ENCODE measurements around the gene PDCD1. TPM values are rescaled to one million over a fixed set of nuclear protein-coding genes. Genes with fewer than 3 reads are reported as not detected.

Gene PDCD1
- total and polyA plus RNA-seq, 10 of the 15 experiments (the other 5 are each of a cell fraction or from before 2014, with no cell fraction given): 0.62 to 6.4 (median 2.9) TPM; not detected in 2

DNA sequence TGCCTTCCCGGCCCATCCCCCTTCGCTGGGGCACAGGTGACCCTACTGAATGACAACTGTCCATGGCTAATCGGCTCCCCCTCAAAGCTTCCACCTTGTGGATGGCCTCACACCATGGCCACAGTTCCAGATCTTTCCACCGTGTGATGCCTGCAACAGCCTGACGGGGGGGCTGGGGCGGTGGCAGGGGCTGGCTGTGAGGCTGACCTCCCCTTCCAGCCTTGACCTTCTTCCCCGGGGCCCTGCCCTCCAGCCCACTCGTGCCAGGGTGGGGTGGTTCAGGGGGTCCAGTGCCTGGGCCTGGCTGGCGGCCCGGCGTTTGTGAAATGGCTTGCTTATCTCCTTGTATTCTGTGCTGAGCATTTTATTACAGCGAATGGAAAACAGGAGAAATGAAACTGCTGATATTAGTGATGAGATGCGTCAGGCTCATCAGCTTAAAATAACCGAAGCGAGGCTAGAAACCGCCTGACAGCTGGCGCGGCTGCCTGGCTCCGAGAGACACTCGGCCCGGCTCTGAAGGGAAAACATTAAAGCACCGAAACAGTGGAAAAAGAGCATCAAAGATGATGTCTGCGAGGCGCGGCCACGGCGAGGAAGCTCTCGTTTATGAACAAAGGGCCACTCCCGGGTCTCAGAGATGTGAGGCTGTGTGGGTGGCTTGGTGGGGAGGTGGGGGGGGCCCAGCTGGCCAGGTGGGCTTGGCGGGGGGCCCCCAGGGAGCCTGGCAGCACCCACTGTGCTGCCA lies 916 bp upstream of the PDCD1 start (continued):
- TF ChIP-seq, protein P1, sequence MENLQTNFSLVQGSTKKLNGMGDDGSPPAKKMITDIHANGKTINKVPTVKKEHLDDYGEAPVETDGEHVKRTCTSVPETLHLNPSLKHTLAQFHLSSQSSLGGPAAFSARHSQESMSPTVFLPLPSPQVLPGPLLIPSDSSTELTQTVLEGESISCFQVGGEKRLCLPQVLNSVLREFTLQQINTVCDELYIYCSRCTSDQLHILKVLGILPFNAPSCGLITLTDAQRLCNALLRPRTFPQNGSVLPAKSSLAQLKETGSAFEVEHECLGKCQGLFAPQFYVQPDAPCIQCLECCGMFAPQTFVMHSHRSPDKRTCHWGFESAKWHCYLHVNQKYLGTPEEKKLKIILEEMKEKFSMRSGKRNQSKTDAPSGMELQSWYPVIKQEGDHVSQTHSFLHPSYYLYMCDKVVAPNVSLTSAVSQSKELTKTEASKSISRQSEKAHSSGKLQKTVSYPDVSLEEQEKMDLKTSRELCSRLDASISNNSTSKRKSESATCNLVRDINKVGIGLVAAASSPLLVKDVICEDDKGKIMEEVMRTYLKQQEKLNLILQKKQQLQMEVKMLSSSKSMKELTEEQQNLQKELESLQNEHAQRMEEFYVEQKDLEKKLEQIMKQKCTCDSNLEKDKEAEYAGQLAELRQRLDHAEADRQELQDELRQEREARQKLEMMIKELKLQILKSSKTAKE (IDR thresholded peaks at IDR 0.05; ENCODE audit: low read depth, poor library complexity, severe bottlenecking): peak; percentile 76
- TF ChIP-seq YY1 (IDR thresholded peaks at IDR 0.05; ENCODE audit: low read depth, low read length) (peak; percentile 52; the same call in 1 of the 2 replicates), FOS (IDR thresholded peaks at IDR 0.05; ENCODE audit: borderline replicate concordance, extremely low read depth, insufficient read length) (no peak), CBX3 (IDR thresholded peaks at IDR 0.05; ENCODE audit: borderline replicate concordance, low read depth) (no peak), SUZ12 (IDR thresholded peaks at IDR 0.05; ENCODE audit: unreplicated experiment) (no peak), IRF4 (IDR thresholded peaks at IDR 0.05; ENCODE audit: low read depth, low read length) (peak; percentile 80; the same call in 1 of the 2 replicates), MYC (IDR thresholded peaks at IDR 0.05; ENCODE audit: insufficient read depth, insufficient read length, insufficient replicate concordance, low read length, severe bottlenecking) (no peak), SMAD1 (IDR thresholded peaks at IDR 0.05; ENCODE audit: low read depth, partially characterized antibody) (peak; percentile 24), ZNF217 (IDR thresholded peaks at IDR 0.05) (no peak; the same call in 1 of the 2 replicates)
- TF ChIP-seq, protein P2, sequence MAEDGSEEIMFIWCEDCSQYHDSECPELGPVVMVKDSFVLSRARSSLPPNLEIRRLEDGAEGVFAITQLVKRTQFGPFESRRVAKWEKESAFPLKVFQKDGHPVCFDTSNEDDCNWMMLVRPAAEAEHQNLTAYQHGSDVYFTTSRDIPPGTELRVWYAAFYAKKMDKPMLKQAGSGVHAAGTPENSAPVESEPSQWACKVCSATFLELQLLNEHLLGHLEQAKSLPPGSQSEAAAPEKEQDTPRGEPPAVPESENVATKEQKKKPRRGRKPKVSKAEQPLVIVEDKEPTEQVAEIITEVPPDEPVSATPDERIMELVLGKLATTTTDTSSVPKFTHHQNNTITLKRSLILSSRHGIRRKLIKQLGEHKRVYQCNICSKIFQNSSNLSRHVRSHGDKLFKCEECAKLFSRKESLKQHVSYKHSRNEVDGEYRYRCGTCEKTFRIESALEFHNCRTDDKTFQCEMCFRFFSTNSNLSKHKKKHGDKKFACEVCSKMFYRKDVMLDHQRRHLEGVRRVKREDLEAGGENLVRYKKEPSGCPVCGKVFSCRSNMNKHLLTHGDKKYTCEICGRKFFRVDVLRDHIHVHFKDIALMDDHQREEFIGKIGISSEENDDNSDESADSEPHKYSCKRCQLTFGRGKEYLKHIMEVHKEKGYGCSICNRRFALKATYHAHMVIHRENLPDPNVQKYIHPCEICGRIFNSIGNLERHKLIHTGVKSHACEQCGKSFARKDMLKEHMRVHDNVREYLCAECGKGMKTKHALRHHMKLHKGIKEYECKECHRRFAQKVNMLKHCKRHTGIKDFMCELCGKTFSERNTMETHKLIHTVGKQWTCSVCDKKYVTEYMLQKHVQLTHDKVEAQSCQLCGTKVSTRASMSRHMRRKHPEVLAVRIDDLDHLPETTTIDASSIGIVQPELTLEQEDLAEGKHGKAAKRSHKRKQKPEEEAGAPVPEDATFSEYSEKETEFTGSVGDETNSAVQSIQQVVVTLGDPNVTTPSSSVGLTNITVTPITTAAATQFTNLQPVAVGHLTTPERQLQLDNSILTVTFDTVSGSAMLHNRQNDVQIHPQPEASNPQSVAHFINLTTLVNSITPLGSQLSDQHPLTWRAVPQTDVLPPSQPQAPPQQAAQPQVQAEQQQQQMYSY (CRISPR knock-in tag; IDR thresholded peaks at IDR 0.05): no peak
- TF ChIP-seq, protein P3, sequence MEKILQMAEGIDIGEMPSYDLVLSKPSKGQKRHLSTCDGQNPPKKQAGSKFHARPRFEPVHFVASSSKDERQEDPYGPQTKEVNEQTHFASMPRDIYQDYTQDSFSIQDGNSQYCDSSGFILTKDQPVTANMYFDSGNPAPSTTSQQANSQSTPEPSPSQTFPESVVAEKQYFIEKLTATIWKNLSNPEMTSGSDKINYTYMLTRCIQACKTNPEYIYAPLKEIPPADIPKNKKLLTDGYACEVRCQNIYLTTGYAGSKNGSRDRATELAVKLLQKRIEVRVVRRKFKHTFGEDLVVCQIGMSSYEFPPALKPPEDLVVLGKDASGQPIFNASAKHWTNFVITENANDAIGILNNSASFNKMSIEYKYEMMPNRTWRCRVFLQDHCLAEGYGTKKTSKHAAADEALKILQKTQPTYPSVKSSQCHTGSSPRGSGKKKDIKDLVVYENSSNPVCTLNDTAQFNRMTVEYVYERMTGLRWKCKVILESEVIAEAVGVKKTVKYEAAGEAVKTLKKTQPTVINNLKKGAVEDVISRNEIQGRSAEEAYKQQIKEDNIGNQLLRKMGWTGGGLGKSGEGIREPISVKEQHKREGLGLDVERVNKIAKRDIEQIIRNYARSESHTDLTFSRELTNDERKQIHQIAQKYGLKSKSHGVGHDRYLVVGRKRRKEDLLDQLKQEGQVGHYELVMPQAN (conservative IDR thresholded peaks at IDR 0.05): no peak
- TF ChIP-seq, protein P4, sequence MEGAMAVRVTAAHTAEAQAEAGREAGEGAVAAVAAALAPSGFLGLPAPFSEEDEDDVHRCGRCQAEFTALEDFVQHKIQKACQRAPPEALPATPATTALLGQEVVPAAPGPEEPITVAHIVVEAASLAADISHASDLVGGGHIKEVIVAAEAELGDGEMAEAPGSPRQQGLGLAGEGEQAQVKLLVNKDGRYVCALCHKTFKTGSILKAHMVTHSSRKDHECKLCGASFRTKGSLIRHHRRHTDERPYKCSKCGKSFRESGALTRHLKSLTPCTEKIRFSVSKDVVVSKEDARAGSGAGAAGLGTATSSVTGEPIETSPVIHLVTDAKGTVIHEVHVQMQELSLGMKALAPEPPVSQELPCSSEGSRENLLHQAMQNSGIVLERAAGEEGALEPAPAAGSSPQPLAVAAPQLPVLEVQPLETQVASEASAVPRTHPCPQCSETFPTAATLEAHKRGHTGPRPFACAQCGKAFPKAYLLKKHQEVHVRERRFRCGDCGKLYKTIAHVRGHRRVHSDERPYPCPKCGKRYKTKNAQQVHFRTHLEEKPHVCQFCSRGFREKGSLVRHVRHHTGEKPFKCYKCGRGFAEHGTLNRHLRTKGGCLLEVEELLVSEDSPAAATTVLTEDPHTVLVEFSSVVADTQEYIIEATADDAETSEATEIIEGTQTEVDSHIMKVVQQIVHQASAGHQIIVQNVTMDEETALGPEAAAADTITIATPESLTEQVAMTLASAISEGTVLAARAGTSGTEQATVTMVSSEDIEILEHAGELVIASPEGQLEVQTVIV (IDR thresholded peaks at IDR 0.05; ENCODE audit: borderline replicate concordance, partially characterized antibody): no peak
- TF ChIP-seq, protein P5, sequence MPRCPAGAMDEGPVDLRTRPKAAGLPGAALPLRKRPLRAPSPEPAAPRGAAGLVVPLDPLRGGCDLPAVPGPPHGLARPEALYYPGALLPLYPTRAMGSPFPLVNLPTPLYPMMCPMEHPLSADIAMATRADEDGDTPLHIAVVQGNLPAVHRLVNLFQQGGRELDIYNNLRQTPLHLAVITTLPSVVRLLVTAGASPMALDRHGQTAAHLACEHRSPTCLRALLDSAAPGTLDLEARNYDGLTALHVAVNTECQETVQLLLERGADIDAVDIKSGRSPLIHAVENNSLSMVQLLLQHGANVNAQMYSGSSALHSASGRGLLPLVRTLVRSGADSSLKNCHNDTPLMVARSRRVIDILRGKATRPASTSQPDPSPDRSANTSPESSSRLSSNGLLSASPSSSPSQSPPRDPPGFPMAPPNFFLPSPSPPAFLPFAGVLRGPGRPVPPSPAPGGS (IDR thresholded peaks at IDR 0.05; ENCODE audit: borderline replicate concordance, insufficient read depth, low read depth, low read length, poor library complexity, severe bottlenecking): no peak
- TF ChIP-seq, protein P6, sequence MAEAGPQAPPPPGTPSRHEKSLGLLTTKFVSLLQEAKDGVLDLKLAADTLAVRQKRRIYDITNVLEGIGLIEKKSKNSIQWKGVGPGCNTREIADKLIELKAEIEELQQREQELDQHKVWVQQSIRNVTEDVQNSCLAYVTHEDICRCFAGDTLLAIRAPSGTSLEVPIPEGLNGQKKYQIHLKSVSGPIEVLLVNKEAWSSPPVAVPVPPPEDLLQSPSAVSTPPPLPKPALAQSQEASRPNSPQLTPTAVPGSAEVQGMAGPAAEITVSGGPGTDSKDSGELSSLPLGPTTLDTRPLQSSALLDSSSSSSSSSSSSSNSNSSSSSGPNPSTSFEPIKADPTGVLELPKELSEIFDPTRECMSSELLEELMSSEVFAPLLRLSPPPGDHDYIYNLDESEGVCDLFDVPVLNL (IDR thresholded peaks at IDR 0.05; ENCODE audit: low read depth, low read length): no peak
